Measurements from ENCODE around the gene HAPLN3.
"Not testable (repeated sequence)": the region's sequence is repeated elsewhere in the genome, so short reads cannot be mapped to it uniquely, and the experiment has no call there.

The HAPLN3 gene

GRCh38 chr15:88920892-88921435 is 25.6 kb upstream of the HAPLN3 start:
- not testable (repeated sequence) for H3K27me3 ChIP-seq (ENCODE audit: control insufficient read depth, insufficient read depth, low read length); H3K9ac ChIP-seq (ENCODE audit: low read length); H3K4me1 ChIP-seq (ENCODE audit: control insufficient read depth, insufficient read depth, low read length); H3K4me3 ChIP-seq (ENCODE audit: low read length); H3K36me3 ChIP-seq (ENCODE audit: control insufficient read depth, insufficient read depth, low read length); H3K9me3 ChIP-seq (ENCODE audit: control insufficient read depth, low read length)

GRCh38 chr15:88920186-88920891 is 25.0 kb upstream of the HAPLN3 start:
- Histone ChIP-seq H3K4me1 (ENCODE audit: control insufficient read depth, insufficient read depth, low read length) (no peaks in the 10 kb centered on the region), H3K9ac (ENCODE audit: low read length) (no peak overlapping the region)

GRCh38 chr15:88918738-88919137 is 23.4 kb upstream of the HAPLN3 start:
- Histone ChIP-seq H3K27me3 (ENCODE audit: control insufficient read depth, insufficient read depth, low read length) (no peaks in the 10 kb centered on the region), H3K9ac (ENCODE audit: low read length) (no peak overlapping the region), H3K4me1 (ENCODE audit: control insufficient read depth, insufficient read depth, low read length) (no peaks in the 10 kb centered on the region), H3K9me3 (ENCODE audit: control insufficient read depth, low read length) (no peaks in the 10 kb centered on the region), H3K4me3 (ENCODE audit: low read length) (no peak overlapping the region), H3K36me3 (ENCODE audit: control insufficient read depth, insufficient read depth, low read length) (no peaks in the 10 kb centered on the region)

More at GRCh38 chr15:88920186-88920891, 25.0 kb upstream of the HAPLN3 start:
- no peaks in the 10 kb centered on the region for H3K36me3 ChIP-seq (ENCODE audit: control insufficient read depth, insufficient read depth, low read length)
- no peaks in the 10 kb centered on the region for H3K27me3 ChIP-seq (ENCODE audit: control insufficient read depth, insufficient read depth, low read length)
- H3K9me3 ChIP-seq (ENCODE audit: control insufficient read depth, low read length): no peaks in the 10 kb centered on the region
- H3K4me3 ChIP-seq (ENCODE audit: low read length): no peak overlapping the region

- Histone ChIP-seq H3K4me3 (ENCODE audit: low read length) (no peak overlapping the region), H3K9me3 (ENCODE audit: control insufficient read depth, low read length) (no peaks in the 10 kb centered on the region), H3K9ac (ENCODE audit: low read length) (no peak overlapping the region), H3K27me3 (ENCODE audit: control insufficient read depth, insufficient read depth, low read length) (no peaks in the 10 kb centered on the region), H3K4me1 (ENCODE audit: control insufficient read depth, insufficient read depth, low read length) (no peaks in the 10 kb centered on the region), H3K36me3 (ENCODE audit: control insufficient read depth, insufficient read depth, low read length) (no peaks in the 10 kb centered on the region)
Observed at GRCh38 chr15:88917760-88918159, 22.4 kb upstream of the HAPLN3 start.

- H3K9me3 ChIP-seq (ENCODE audit: control insufficient read depth, low read length): no peaks in the 10 kb centered on the region
- H3K36me3 ChIP-seq (ENCODE audit: control insufficient read depth, insufficient read depth, low read length): no peaks in the 10 kb centered on the region
- peaks cover 4% of the 10 kb centered on the region for H3K27me3 ChIP-seq (ENCODE audit: control insufficient read depth, insufficient read depth, low read length)
- H3K4me1 ChIP-seq (ENCODE audit: control insufficient read depth, insufficient read depth, low read length): no peaks in the 10 kb centered on the region
- no peak overlapping the region for H3K4me3 ChIP-seq (ENCODE audit: low read length)
- no peak overlapping the region for H3K9ac ChIP-seq (ENCODE audit: low read length)
Observed at GRCh38 chr15:88915354-88915753, 20.0 kb upstream of the HAPLN3 start.

- no peaks in the 10 kb centered on the region for H3K36me3 ChIP-seq (ENCODE audit: control insufficient read depth, insufficient read depth, low read length)
- H3K9me3 ChIP-seq (ENCODE audit: control insufficient read depth, low read length): no peaks in the 10 kb centered on the region
- no peak overlapping the region for H3K4me3 ChIP-seq (ENCODE audit: low read length)
- H3K4me1 ChIP-seq (ENCODE audit: control insufficient read depth, insufficient read depth, low read length): no peaks in the 10 kb centered on the region
- H3K27me3 ChIP-seq (ENCODE audit: control insufficient read depth, insufficient read depth, low read length): peaks cover 4% of the 10 kb centered on the region
- no peak overlapping the region for H3K9ac ChIP-seq (ENCODE audit: low read length)
Observed at GRCh38 chr15:88913850-88914169, 18.5 kb upstream of the HAPLN3 start.

- peak within 1 kb of the TSS; percentile 25 for H3K4me3 ChIP-seq (ENCODE audit: low read length)
- no peaks in the 10 kb centered on the region for H3K4me1 ChIP-seq (ENCODE audit: control insufficient read depth, insufficient read depth, low read length)
- H3K9ac ChIP-seq (ENCODE audit: low read length): peak within 1 kb of the TSS; percentile 72
- H3K36me3 ChIP-seq (ENCODE audit: control insufficient read depth, insufficient read depth, low read length): no peaks in the 10 kb centered on the region
- peaks cover 4% of the 10 kb centered on the region for H3K27me3 ChIP-seq (ENCODE audit: control insufficient read depth, insufficient read depth, low read length)
- no peaks in the 10 kb centered on the region for H3K9me3 ChIP-seq (ENCODE audit: control insufficient read depth, low read length)
Observed at GRCh38 chr15:88913017-88913849, 17.9 kb upstream of the HAPLN3 start, which contains the start of gene MFGE8. TSS of gene MFGE8 (minus strand) at chr15:88913379. CDS start at chr15:88913319, 60 bp downstream.

GRCh38 chr15:88912500-88912921 is 17.2 kb upstream of the HAPLN3 start:
- H3K4me1 ChIP-seq (ENCODE audit: control insufficient read depth, insufficient read depth, low read length): no peaks in the 10 kb centered on the region
- H3K9ac ChIP-seq (ENCODE audit: low read length): peak overlapping the region; percentile 72
- peaks cover 4% of the 10 kb centered on the region for H3K27me3 ChIP-seq (ENCODE audit: control insufficient read depth, insufficient read depth, low read length)
- H3K9me3 ChIP-seq (ENCODE audit: control insufficient read depth, low read length): no peaks in the 10 kb centered on the region
- no peak overlapping the region for H3K4me3 ChIP-seq (ENCODE audit: low read length)
- H3K36me3 ChIP-seq (ENCODE audit: control insufficient read depth, insufficient read depth, low read length): no peaks in the 10 kb centered on the region

DNA sequence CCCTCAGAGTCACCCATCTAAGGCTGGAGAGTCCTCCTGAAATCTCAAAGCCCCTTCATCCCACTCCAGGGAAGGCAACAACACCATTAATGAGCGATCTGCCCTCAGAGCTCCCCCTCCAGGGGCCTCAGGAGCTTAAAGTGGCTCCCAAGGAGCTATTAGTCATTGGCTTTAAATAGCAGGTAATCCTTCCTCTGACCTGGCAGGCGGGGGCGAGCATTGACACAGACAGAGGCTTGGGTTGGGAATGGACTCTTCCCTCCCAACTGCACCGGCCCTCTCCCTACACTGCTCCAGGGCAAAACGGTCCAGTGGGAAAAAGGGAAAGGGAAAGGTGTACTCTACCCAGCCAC is 16.4 kb upstream of the HAPLN3 start:
- no peak overlapping the region for H3K9ac ChIP-seq (ENCODE audit: low read length)
- no peaks in the 10 kb centered on the region for H3K4me1 ChIP-seq (ENCODE audit: control insufficient read depth, insufficient read depth, low read length)
- H3K36me3 ChIP-seq (ENCODE audit: control insufficient read depth, insufficient read depth, low read length): no peaks in the 10 kb centered on the region
- peaks cover 4% of the 10 kb centered on the region for H3K27me3 ChIP-seq (ENCODE audit: control insufficient read depth, insufficient read depth, low read length)
- no peaks in the 10 kb centered on the region for H3K9me3 ChIP-seq (ENCODE audit: control insufficient read depth, low read length)
- H3K4me3 ChIP-seq (ENCODE audit: low read length): no peak overlapping the region

- Histone ChIP-seq H3K4me1 (ENCODE audit: control insufficient read depth, insufficient read depth, low read length) (peaks cover 2% of the 10 kb centered on the region), H3K4me3 (ENCODE audit: low read length) (no peak overlapping the region)
Observed at GRCh38 chr15:88909956-88910831, 14.8 kb upstream of the HAPLN3 start.

DNA sequence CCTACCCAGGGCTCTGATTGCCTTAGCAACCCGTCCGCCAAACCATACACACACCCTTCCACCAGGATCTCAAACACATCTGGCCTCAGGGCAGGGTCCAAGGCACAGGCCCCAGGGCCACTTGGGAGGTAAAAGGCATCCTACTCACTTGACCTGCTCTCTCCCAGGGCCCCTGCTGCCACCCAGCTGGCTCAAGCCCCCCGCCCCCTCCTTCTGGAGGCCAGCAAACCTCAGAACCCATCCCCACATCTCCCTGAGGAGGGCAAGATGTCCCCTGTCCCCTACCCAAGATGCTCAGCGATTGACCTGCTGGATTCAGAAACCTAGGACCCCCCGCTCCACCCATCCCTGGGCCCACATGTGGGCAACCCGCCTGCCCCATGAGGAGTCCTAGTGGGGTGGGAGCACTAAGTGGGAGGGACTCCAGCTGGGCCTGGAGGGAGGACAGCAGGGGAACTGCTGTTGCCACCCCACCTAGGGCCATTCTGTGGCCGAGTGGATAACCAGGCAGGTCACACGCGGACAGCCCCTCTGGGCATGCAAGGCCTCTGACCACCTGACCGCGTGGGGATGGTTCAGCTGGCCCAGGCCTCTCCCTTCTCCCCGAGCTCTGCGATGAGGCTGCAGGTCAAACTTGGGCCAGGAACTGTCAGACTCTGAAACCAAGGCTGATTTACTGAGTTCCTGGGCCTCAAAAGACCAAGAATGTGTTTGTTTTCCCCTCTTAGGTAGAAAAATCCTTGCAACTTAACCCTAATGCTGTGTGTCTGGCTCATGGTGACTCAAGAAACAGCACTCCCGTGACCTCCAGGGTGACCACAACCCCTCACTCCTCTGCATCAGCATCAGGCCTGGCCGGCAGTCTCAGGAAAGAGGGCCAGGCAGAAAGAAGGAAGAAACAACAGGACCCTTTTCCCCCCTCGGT is 13.6 kb upstream of the HAPLN3 start:
- no peak overlapping the region for H3K9ac ChIP-seq (ENCODE audit: low read length)
- H3K36me3 ChIP-seq (ENCODE audit: control insufficient read depth, insufficient read depth, low read length): no peaks in the 10 kb centered on the region
- no peak overlapping the region for H3K4me3 ChIP-seq (ENCODE audit: low read length)
- no peaks in the 10 kb centered on the region for H3K9me3 ChIP-seq (ENCODE audit: control insufficient read depth, low read length)
- H3K4me1 ChIP-seq (ENCODE audit: control insufficient read depth, insufficient read depth, low read length): peaks cover 12% of the 10 kb centered on the region
- peaks cover 4% of the 10 kb centered on the region for H3K27me3 ChIP-seq (ENCODE audit: control insufficient read depth, insufficient read depth, low read length)

More at GRCh38 chr15:88909956-88910831, 14.8 kb upstream of the HAPLN3 start:
- Histone ChIP-seq H3K9ac (ENCODE audit: low read length) (no peak overlapping the region), H3K27me3 (ENCODE audit: control insufficient read depth, insufficient read depth, low read length) (peaks cover 4% of the 10 kb centered on the region), H3K36me3 (ENCODE audit: control insufficient read depth, insufficient read depth, low read length) (no peaks in the 10 kb centered on the region), H3K9me3 (ENCODE audit: control insufficient read depth, low read length) (no peaks in the 10 kb centered on the region)

All from mucosa of stomach (tissue), 1 donor.